ENCODE measurements around the gene PCK1.
"Not testable (repeated sequence)": the region's sequence is repeated elsewhere in the genome, so short reads cannot be mapped to it uniquely, and the experiment has no call there.

Gene PCK1

GRCh38 chr20:57560554-57561355 lies at the start of gene PCK1:
Gene PCK1, plus strand, starts transcription at chr20:57561110. Its CDS starts 302 bp downstream, at chr20:57561412.
- DNase-seq (ENCODE audit: insufficient read length, low spot score) (peak; percentile 66), FAIRE-seq (peak; percentile 85)

- not testable (repeated sequence) for DNase-seq (ENCODE audit: insufficient read length, low spot score); FAIRE-seq
Observed at GRCh38 chr20:57511709-57512108, 49.2 kb upstream of the PCK1 start.

GRCh38 chr20:57512432-57512831 lies 48.5 kb upstream of the PCK1 start:
- DNase-seq (ENCODE audit: insufficient read length, low spot score) (no peak), FAIRE-seq (no peak)

GRCh38 chr20:57513199-57513598 lies 47.7 kb upstream of the PCK1 start:
- FAIRE-seq = peak; percentile 94

GRCh38 chr20:57514273-57514751 lies 46.6 kb upstream of the PCK1 start:
- FAIRE-seq (peak; percentile 93), DNase-seq (ENCODE audit: insufficient read length, low spot score) (peak; percentile 96)

More at GRCh38 chr20:57513199-57513598, 47.7 kb upstream of the PCK1 start:
- no peak for DNase-seq (ENCODE audit: insufficient read length, low spot score)

GRCh38 chr20:57517904-57518303 lies 43.0 kb upstream of the PCK1 start:
- peak; percentile 28 for FAIRE-seq
- DNase-seq (ENCODE audit: insufficient read length, low spot score) = no peak

GRCh38 chr20:57522380-57523140 lies 38.4 kb upstream of the PCK1 start:
- FAIRE-seq = peak; percentile 83

GRCh38 chr20:57523782-57524181 lies 37.1 kb upstream of the PCK1 start:
- DNase-seq (ENCODE audit: insufficient read length, low spot score) = no peak
- FAIRE-seq = no peak

More at GRCh38 chr20:57522380-57523140, 38.4 kb upstream of the PCK1 start:
- DNase-seq (ENCODE audit: insufficient read length, low spot score) = no peak

GRCh38 chr20:57524511-57525176 lies 36.3 kb upstream of the PCK1 start, which contains the start of gene CTCFL:
Gene CTCFL, minus strand, starts transcription at chr20:57525140. Its CDS starts 935 bp downstream, at chr20:57524205.
- DNase-seq (ENCODE audit: insufficient read length, low spot score) = no peak
- peak; percentile 92 for FAIRE-seq

- FAIRE-seq = peak; percentile 9
- no peak for DNase-seq (ENCODE audit: insufficient read length, low spot score)
Observed at GRCh38 chr20:57525328-57526086, 35.4 kb upstream of the PCK1 start.

- no peak for FAIRE-seq
- no peak for DNase-seq (ENCODE audit: insufficient read length, low spot score)
Observed at GRCh38 chr20:57526087-57526884, 34.6 kb upstream of the PCK1 start.

- FAIRE-seq = peak; percentile 65
- DNase-seq (ENCODE audit: insufficient read length, low spot score) = no peak
Observed at GRCh38 chr20:57526885-57527460, 33.9 kb upstream of the PCK1 start.

GRCh38 chr20:57527728-57528127 lies 33.2 kb upstream of the PCK1 start:
- DNase-seq (ENCODE audit: insufficient read length, low spot score) (no peak), FAIRE-seq (no peak)

- no peak for FAIRE-seq
- DNase-seq (ENCODE audit: insufficient read length, low spot score) = no peak
Observed at GRCh38 chr20:57528148-57528547, 32.8 kb upstream of the PCK1 start.

GRCh38 chr20:57529160-57529585 lies 31.7 kb upstream of the PCK1 start:
- DNase-seq (ENCODE audit: insufficient read length, low spot score) = no peak
- FAIRE-seq = no peak

- peak; percentile 95 for FAIRE-seq
Observed at GRCh38 chr20:57529810-57530209, 31.1 kb upstream of the PCK1 start.

GRCh38 chr20:57530327-57530981 lies 30.5 kb upstream of the PCK1 start:
- no peak for DNase-seq (ENCODE audit: insufficient read length, low spot score)
- FAIRE-seq = no peak

More at GRCh38 chr20:57529810-57530209, 31.1 kb upstream of the PCK1 start:
- DNase-seq (ENCODE audit: insufficient read length, low spot score) = no peak

- peak; percentile 72 for FAIRE-seq
- DNase-seq (ENCODE audit: insufficient read length, low spot score) = no peak
Observed at GRCh38 chr20:57532104-57532503, 28.8 kb upstream of the PCK1 start.

All from HTR-8/SVneo (cell line).